Measurements from ENCODE around the gene SMAD4. TPM values are rescaled to one million over a fixed set of nuclear protein-coding genes. Genes with fewer than 3 reads are reported as not detected.

SMAD4 gene
- total and polyA plus RNA-seq, 2 experiments from 2014 or later = 41.9 to 103 TPM

GRCh38 chr18:51059969-51060368 is 30.0 kb downstream of the SMAD4 start:
- no peak overlapping the region for H3K4me3 ChIP-seq
- no peaks in the 10 kb centered on the region for H3F3A ChIP-seq (replicated peaks; ENCODE audit: low read depth)
- TF ChIP-seq ETS1 (IDR thresholded peaks at IDR 0.05) (no peak), STAT1 (IDR thresholded peaks at IDR 0.05; ENCODE audit: unreplicated experiment) (no peak), ZNF114 (CRISPR knock-in tag; IDR thresholded peaks at IDR 0.05) (no peak), NANOG (IDR thresholded peaks at IDR 0.05; ENCODE audit: borderline replicate concordance) (no peak), CREB1 (CRISPR knock-in tag; IDR thresholded peaks at IDR 0.05; ENCODE audit: low read depth) (no peak), ZNF331 (CRISPR knock-in tag; IDR thresholded peaks at IDR 0.05; ENCODE audit: low read depth) (no peak), REST (IDR thresholded peaks at IDR 0.05; ENCODE audit: unreplicated experiment) (no peak), POLR2AphosphoS5 (IDR thresholded peaks at IDR 0.05; ENCODE audit: low read depth) (no peak), EZH2phosphoT487 (IDR thresholded peaks at IDR 0.05; ENCODE audit: unreplicated experiment) (no peak), ZNF462 (CRISPR knock-in tag; IDR thresholded peaks at IDR 0.05) (no peak), CTCF (conservative IDR thresholded peaks at IDR 0.05; ENCODE audit: low read depth in 2 of 2) (no peak)
- peaks cover 17% of the 10 kb centered on the region for H3K79me2 ChIP-seq (replicated peaks; ENCODE audit: insufficient read depth)
- Mint-ChIP-seq H3K4me3 (no peak overlapping the region), H3K4me1 (no peaks in the 10 kb centered on the region), H3K27ac (no peak overlapping the region), H3K27me3 (ENCODE audit: insufficient read depth, low read depth, poor library complexity) (peaks cover 1% of the 10 kb centered on the region), H3K36me3 (ENCODE audit: low read depth) (peaks cover 64% of the 10 kb centered on the region), H3K9me3 (no peaks in the 10 kb centered on the region)
- no peak overlapping the region for H2AFZ ChIP-seq
- H3K27me3 ChIP-seq (ENCODE audit: insufficient read depth) = no peaks in the 10 kb centered on the region
- ATAC-seq (no peak), DNase-seq (ENCODE audit: low spot score) (no peak)
- no peak overlapping the region for H3K4me2 ChIP-seq
- H4K20me1 ChIP-seq (replicated peaks; ENCODE audit: insufficient read depth) = 0 out of 2 replicates have a peak, but pooled peaks cover 4% of the 10 kb centered on the region
- no peak overlapping the region for H3K27ac ChIP-seq (ENCODE audit: low read depth)
- H3K36me3 ChIP-seq (ENCODE audit: insufficient read depth) = peaks cover 37% of the 10 kb centered on the region; the same call in 1 of the 2 replicates
- no peaks in the 10 kb centered on the region for H3K4me1 ChIP-seq (ENCODE audit: insufficient read depth)
- no peaks in the 10 kb centered on the region for H3K9me2 ChIP-seq (ENCODE audit: insufficient read depth)
